ENCODE data around the gene PTPRN2. TPM values are rescaled to one million over a fixed set of nuclear protein-coding genes. Genes with fewer than 3 reads are reported as not detected.

The PTPRN2 gene
- total and polyA plus RNA-seq, 2 of the 8 experiments (the other 6 are each of a cell fraction or from before 2014, with no cell fraction given), result 2.6 to 4.5 TPM

- Histone ChIP-seq H3K9ac (replicated peaks in 1 of 4; ENCODE audit: extremely low read depth in 1 of 4, low read depth in 3 of 4, low read length in 3 of 4) (no peak overlapping the region), H3K79me2 (ENCODE audit: control insufficient read depth in 1 of 2, insufficient read depth in 2 of 2, low read length in 2 of 2) (no peaks in the 10 kb centered on the region), H2AFZ (ENCODE audit: low read length) (no peak overlapping the region), H2BK120ac (replicated peaks; ENCODE audit: low read depth, low read length) (no peak overlapping the region), H4K8ac (ENCODE audit: extremely low read depth, insufficient read depth, low read length) (no peak overlapping the region; the same call in 1 of the 2 replicates), H3K4me2 (ENCODE audit: insufficient read depth in 1 of 2, low read depth in 2 of 2, low read length in 2 of 2) (no peak overlapping the region), H3K9me3 (ENCODE audit: insufficient read depth in 2 of 2, low read depth in 1 of 2, low read length in 1 of 2) (no peaks in the 10 kb centered on the region), H3K27me3 (replicated peaks in 1 of 4; ENCODE audit: control insufficient read depth in 3 of 4, extremely low read depth in 1 of 4, insufficient read depth in 3 of 4, low read length in 3 of 4) (no peaks in the 10 kb centered on the region; a peak in 3 of 7 replicates), H4K91ac (replicated peaks; ENCODE audit: insufficient read length, low read length) (no peak overlapping the region), H4K5ac (ENCODE audit: insufficient read length, low read depth, low read length) (no peak overlapping the region), H4K20me1 (replicated peaks in 1 of 2; ENCODE audit: control insufficient read depth in 1 of 2, insufficient read depth in 2 of 2, low read length in 2 of 2) (peaks cover 0 to 4% of the 10 kb centered on the region in 2 experiments), H3K36me3 (ENCODE audit: control insufficient read depth in 2 of 4, insufficient read depth in 4 of 4, low read length in 3 of 4) (no peaks in the 10 kb centered on the region), H3K56ac (replicated peaks; ENCODE audit: insufficient read length, low read depth, low read length) (no peak overlapping the region), H3K18ac (ENCODE audit: extremely low read depth, low read length) (no peak overlapping the region), H3K4me1 (replicated peaks in 1 of 4; ENCODE audit: control insufficient read depth in 3 of 4, insufficient read depth in 4 of 4, low read length in 3 of 4) (no peaks in the 10 kb centered on the region), H2BK5ac (ENCODE audit: low read depth, low read length) (no peak overlapping the region), H3K4ac (replicated peaks; ENCODE audit: insufficient read length, low read depth, low read length) (no peak overlapping the region), H3K4me3 (ENCODE audit: extremely low read depth in 1 of 4, insufficient read depth in 2 of 4, low read depth in 3 of 4, low read length in 4 of 4) (no peak overlapping the region), H2BK20ac (ENCODE audit: low read length) (no peak overlapping the region), H2BK15ac (ENCODE audit: low read length) (no peak overlapping the region), H3K27ac (ENCODE audit: low read depth, low read length) (no peak overlapping the region), H3K14ac (ENCODE audit: insufficient read length) (no peak overlapping the region), H3K79me1 (ENCODE audit: low read depth, low read length) (no peaks in the 10 kb centered on the region), H3K23me2 (ENCODE audit: low read depth, low read length) (no peaks in the 10 kb centered on the region), H2AK5ac (ENCODE audit: low read depth, low read length) (no peak overlapping the region), H3K23ac (ENCODE audit: insufficient read length) (no peak overlapping the region), H2BK12ac (ENCODE audit: low read depth, low read length) (no peak overlapping the region)
- ChIA-PET CTCF (ENCODE audit: partially characterized antibody) (interaction anchor here (0.6 to 2.1 kb wide), 6 partner anchors 18 to 361 kb away, joined by 3 to 5 read pairs (median 4); no protein-coding TSS in a partner anchor), POLR2A (ENCODE audit: partially characterized antibody) (no interaction called here)
- FAIRE-seq (no peak), DNase-seq (ENCODE audit: low read depth in 1 of 2, low spot score in 2 of 2) (no peak)
- TF ChIP-seq ATF2 (IDR thresholded peaks at IDR 0.05; ENCODE audit: low read length) (no peak), SRF (IDR thresholded peaks at IDR 0.05; ENCODE audit: low read depth, low read length) (no peak), TCF12 (IDR thresholded peaks at IDR 0.05; ENCODE audit: low read depth, low read length) (no peak), CTCF (IDR thresholded peaks at IDR 0.05; ENCODE audit: control extremely low read depth in 1 of 3, insufficient read depth in 1 of 3, low read depth in 1 of 3, low read length in 3 of 3) (no peak)
- 88% methylated on average over 16 of the region's 21 CpGs; no CpG with 5 or more reads in 1 of the 2 experiments for WGBS, 2 experiments (ENCODE audit: extremely low coverage in 1 of 2, insufficient coverage in 1 of 2, insufficient read length in 1 of 2, insufficient replicate concordance in 2 of 2, low coverage in 1 of 2, low lambda C conversion rate in 2 of 2, missing lambda C conversion rate in 1 of 2)
These were observed 885.2 kb downstream of the PTPRN2 start for GRCh38 chr7:157702311-157703023.

All from H1 (cell line).